ENCODE results near the gene UCHL3.

Gene UCHL3

DNA sequence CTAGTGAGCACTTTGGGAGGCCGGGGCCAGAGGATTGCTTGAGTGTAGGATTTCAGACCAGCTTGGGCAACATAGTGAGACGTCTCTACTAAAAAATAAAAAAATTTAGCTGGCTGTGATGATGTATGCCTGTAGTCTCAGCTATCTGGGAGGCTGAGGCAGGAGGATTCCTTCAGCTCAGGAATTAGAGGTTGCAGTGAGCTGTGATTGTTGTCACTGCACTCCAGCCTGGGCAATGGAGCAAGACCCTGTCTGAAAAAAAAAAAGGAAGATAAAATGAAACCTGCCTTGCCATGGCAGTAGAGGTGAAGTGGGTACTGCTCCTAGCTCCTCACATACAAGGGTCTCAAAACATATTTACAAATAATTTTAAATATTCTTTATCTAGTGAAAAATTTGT is 7.4 kb downstream of the UCHL3 start:
- Histone ChIP-seq H3K9ac (ENCODE audit: low read length) (no peak overlapping the region), H3K4me2 (ENCODE audit: low read length, poor library complexity, severe bottlenecking) (no peak overlapping the region), H3K4me3 (ENCODE audit: insufficient read depth in 1 of 2, low read depth in 1 of 2, low read length in 2 of 2) (no peak overlapping the region), H3K14ac (ENCODE audit: low read length in 2 of 2) (no peak overlapping the region), H3K27ac (ENCODE audit: low read length, poor library complexity, severe bottlenecking) (no peak overlapping the region), H3K36me3 (ENCODE audit: control insufficient read depth in 1 of 2, insufficient read depth in 2 of 2, low read depth in 1 of 2, low read length in 2 of 2) (peaks cover 7 to 36% of the 10 kb centered on the region in 2 experiments), H4K8ac (ENCODE audit: low read length) (no peak overlapping the region), H3K27me3 (ENCODE audit: control insufficient read depth in 1 of 2, insufficient read depth in 1 of 2, low read length in 2 of 2) (no peaks in the 10 kb centered on the region), H3K4ac (ENCODE audit: low read depth in 1 of 2, low read length in 2 of 2) (no peak overlapping the region), H2AK5ac (ENCODE audit: low read length, severe bottlenecking) (no peak overlapping the region), H3K4me1 (ENCODE audit: control insufficient read depth, insufficient read depth, low read depth, low read length) (no peaks in the 10 kb centered on the region), H2BK5ac (ENCODE audit: low read depth, low read length, poor library complexity, severe bottlenecking) (no peak overlapping the region), H3K23ac (ENCODE audit: low read length in 2 of 2) (no peak overlapping the region), H3K79me1 (replicated peaks; ENCODE audit: low read length, poor library complexity, severe bottlenecking) (peaks cover 14% of the 10 kb centered on the region), H4K91ac (ENCODE audit: low read length) (no peak overlapping the region), H3K9me3 (ENCODE audit: control insufficient read depth, low read length) (no peaks in the 10 kb centered on the region), H2BK120ac (ENCODE audit: low read depth, low read length) (no peak overlapping the region), H3K18ac (ENCODE audit: low read depth in 1 of 2, low read length in 2 of 2) (no peak overlapping the region), H2BK12ac (ENCODE audit: low read length in 2 of 2) (no peak overlapping the region), H2BK15ac (ENCODE audit: low read depth, poor library complexity, severe bottlenecking) (no peak overlapping the region), H2AFZ (ENCODE audit: low read depth, low read length) (no peak overlapping the region)
- no peak for DNase-seq
- 100% methylated on average over 2 of the region's 2 CpGs for WGBS

DNA sequence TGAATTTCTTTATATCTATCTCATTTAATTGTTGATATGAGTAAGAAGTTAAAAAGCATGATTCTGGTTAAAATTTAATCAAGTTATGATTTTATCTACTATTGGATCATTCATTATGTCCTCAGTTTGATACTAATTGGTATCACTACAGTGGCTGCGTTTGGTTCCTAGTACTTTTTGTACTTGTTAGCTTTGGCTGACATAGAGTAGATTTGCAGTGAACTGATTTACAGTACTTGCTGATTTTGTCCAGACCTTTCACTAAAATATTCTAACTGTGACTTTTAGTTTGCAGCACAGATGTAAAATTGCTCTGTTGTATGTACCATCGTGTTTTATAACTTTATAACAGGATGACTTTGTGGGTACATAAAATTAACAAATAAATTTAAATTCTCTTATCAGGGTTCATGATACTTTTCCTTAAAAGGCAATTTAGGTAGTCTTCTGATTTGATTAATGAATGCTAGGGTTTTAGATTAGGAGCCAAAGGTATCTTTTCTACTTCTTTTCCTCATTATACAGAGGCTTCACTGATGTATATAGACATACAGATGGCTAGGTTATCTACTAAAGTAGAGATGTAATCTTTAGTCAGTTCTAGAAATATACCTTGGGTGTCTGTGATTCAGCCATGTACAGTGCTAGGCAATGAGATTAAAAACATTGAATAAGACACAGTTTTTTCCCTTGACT is 8.7 kb downstream of the UCHL3 start:
- no peaks in the 10 kb centered on the region for H3K27me3 ChIP-seq (ENCODE audit: control insufficient read depth in 1 of 2, insufficient read depth in 1 of 2, low read length in 2 of 2)
- H4K8ac ChIP-seq (ENCODE audit: low read length) = no peak overlapping the region
- H3K36me3 ChIP-seq (ENCODE audit: control insufficient read depth in 1 of 2, insufficient read depth in 2 of 2, low read depth in 1 of 2, low read length in 2 of 2) = peaks cover 9 to 44% of the 10 kb centered on the region in 2 experiments
- no peaks in the 10 kb centered on the region for H3K4me1 ChIP-seq (ENCODE audit: control insufficient read depth, insufficient read depth, low read depth, low read length)
- H2BK12ac ChIP-seq (ENCODE audit: low read length in 2 of 2) = no peak overlapping the region
- no peak overlapping the region for H3K27ac ChIP-seq (ENCODE audit: low read length, poor library complexity, severe bottlenecking)
- no peak overlapping the region for H3K4me2 ChIP-seq (ENCODE audit: low read length, poor library complexity, severe bottlenecking)
- no peak overlapping the region for H2AFZ ChIP-seq (ENCODE audit: low read depth, low read length)
- no peak for DNase-seq
- no peaks in the 10 kb centered on the region for H3K9me3 ChIP-seq (ENCODE audit: control insufficient read depth, low read length)
- H3K4me3 ChIP-seq (ENCODE audit: insufficient read depth in 1 of 2, low read depth in 1 of 2, low read length in 2 of 2) = no peak overlapping the region
- no peak overlapping the region for H2BK15ac ChIP-seq (ENCODE audit: low read depth, poor library complexity, severe bottlenecking)
- H2BK5ac ChIP-seq (ENCODE audit: low read depth, low read length, poor library complexity, severe bottlenecking) = no peak overlapping the region
- no peak overlapping the region for H2AK5ac ChIP-seq (ENCODE audit: low read length, severe bottlenecking)
- no peak overlapping the region for H3K14ac ChIP-seq (ENCODE audit: low read length in 2 of 2)
- no peak overlapping the region for H2BK120ac ChIP-seq (ENCODE audit: low read depth, low read length)
- peaks cover 16% of the 10 kb centered on the region for H3K79me1 ChIP-seq (replicated peaks; ENCODE audit: low read length, poor library complexity, severe bottlenecking)
- H3K23ac ChIP-seq (ENCODE audit: low read length in 2 of 2) = no peak overlapping the region
- H3K4ac ChIP-seq (ENCODE audit: low read depth in 1 of 2, low read length in 2 of 2) = no peak overlapping the region
- H3K18ac ChIP-seq (ENCODE audit: low read depth in 1 of 2, low read length in 2 of 2) = no peak overlapping the region
- no peak overlapping the region for H4K91ac ChIP-seq (ENCODE audit: low read length)
- WGBS = 93% methylated on average over 1 of the region's 2 CpGs
- no peak overlapping the region for H3K9ac ChIP-seq (ENCODE audit: low read length)

DNA sequence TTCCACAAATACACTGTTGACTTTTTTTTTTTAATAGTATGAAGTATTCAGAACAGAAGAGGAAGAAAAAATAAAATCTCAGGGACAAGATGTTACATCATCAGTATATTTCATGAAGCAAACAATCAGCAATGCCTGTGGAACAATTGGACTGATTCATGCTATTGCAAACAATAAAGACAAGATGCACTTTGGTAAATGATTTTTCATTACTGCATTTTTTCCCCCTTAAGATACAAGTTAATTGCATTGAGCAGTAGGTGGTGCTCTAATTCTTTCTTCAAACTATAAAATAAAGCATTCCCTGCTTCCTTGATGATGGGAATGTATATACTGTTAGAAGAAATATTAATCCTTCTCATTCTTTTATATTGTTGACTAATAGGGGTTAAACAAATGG is 17.1 kb downstream of the UCHL3 start:
- H3K9me3 ChIP-seq (ENCODE audit: control insufficient read depth, low read length) = no peaks in the 10 kb centered on the region
- peak overlapping the region; percentile 15 for H3K9ac ChIP-seq (ENCODE audit: low read length)
- no peak overlapping the region for H3K14ac ChIP-seq (ENCODE audit: low read length in 2 of 2)
- no peak overlapping the region for H4K8ac ChIP-seq (ENCODE audit: low read length)
- no peak overlapping the region for H3K4ac ChIP-seq (ENCODE audit: low read depth in 1 of 2, low read length in 2 of 2)
- H3K23ac ChIP-seq (ENCODE audit: low read length in 2 of 2) = no peak overlapping the region
- peak; percentile 49 for DNase-seq
- peaks cover 7% of the 10 kb centered on the region for H3K79me1 ChIP-seq (replicated peaks; ENCODE audit: low read length, poor library complexity, severe bottlenecking)
- H4K91ac ChIP-seq (ENCODE audit: low read length) = no peak overlapping the region
- H3K18ac ChIP-seq (ENCODE audit: low read depth in 1 of 2, low read length in 2 of 2) = no peak overlapping the region
- H3K4me1 ChIP-seq (ENCODE audit: control insufficient read depth, insufficient read depth, low read depth, low read length) = no peaks in the 10 kb centered on the region
- no peak overlapping the region for H2BK12ac ChIP-seq (ENCODE audit: low read length in 2 of 2)
- no peak overlapping the region for H2AK5ac ChIP-seq (ENCODE audit: low read length, severe bottlenecking)
- no peak overlapping the region for H3K4me3 ChIP-seq (ENCODE audit: insufficient read depth in 1 of 2, low read depth in 1 of 2, low read length in 2 of 2)
- H3K4me2 ChIP-seq (ENCODE audit: low read length, poor library complexity, severe bottlenecking) = no peak overlapping the region
- H3K27ac ChIP-seq (ENCODE audit: low read length, poor library complexity, severe bottlenecking) = no peak overlapping the region
- H2BK5ac ChIP-seq (ENCODE audit: low read depth, low read length, poor library complexity, severe bottlenecking) = no peak overlapping the region
- no peak overlapping the region for H2BK120ac ChIP-seq (ENCODE audit: low read depth, low read length)
- H2BK15ac ChIP-seq (ENCODE audit: low read depth, poor library complexity, severe bottlenecking) = no peak overlapping the region
- no peak overlapping the region for H2AFZ ChIP-seq (ENCODE audit: low read depth, low read length)
- peaks cover 8 to 71% of the 10 kb centered on the region in 2 experiments for H3K36me3 ChIP-seq (ENCODE audit: control insufficient read depth in 1 of 2, insufficient read depth in 2 of 2, low read depth in 1 of 2, low read length in 2 of 2)
- no peaks in the 10 kb centered on the region for H3K27me3 ChIP-seq (ENCODE audit: control insufficient read depth in 1 of 2, insufficient read depth in 1 of 2, low read length in 2 of 2)

DNA sequence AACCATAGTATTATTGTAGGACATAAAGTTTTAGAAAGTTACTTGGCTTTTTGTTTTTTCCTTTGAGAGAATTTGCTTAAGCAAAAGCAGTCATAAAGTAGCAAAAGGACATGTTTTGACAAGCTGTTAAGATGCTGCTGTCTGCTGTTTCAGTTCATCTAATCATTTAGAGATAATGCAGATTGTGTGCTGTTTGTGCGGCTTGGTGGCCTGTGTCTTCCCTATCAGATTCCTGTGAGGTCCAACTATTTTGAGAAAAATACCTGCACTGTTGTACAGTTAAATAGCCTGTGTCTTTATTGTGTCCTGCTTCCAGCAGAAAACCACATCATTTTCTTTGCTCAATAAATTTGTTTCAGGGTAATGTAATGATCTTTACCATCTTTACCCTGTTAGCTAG is 20.0 kb downstream of the UCHL3 start:
- Histone ChIP-seq H3K4me1 (ENCODE audit: control insufficient read depth, insufficient read depth, low read depth, low read length) (no peaks in the 10 kb centered on the region), H3K4me2 (ENCODE audit: low read length, poor library complexity, severe bottlenecking) (no peak overlapping the region), H2BK15ac (ENCODE audit: low read depth, poor library complexity, severe bottlenecking) (no peak overlapping the region), H4K8ac (ENCODE audit: low read length) (no peak overlapping the region), H3K23ac (ENCODE audit: low read length in 2 of 2) (no peak overlapping the region), H3K9me3 (ENCODE audit: control insufficient read depth, low read length) (no peaks in the 10 kb centered on the region), H3K27ac (ENCODE audit: low read length, poor library complexity, severe bottlenecking) (no peak overlapping the region), H2AK5ac (ENCODE audit: low read length, severe bottlenecking) (no peak overlapping the region), H3K9ac (ENCODE audit: low read length) (peak overlapping the region; percentile 2), H3K4me3 (ENCODE audit: insufficient read depth in 1 of 2, low read depth in 1 of 2, low read length in 2 of 2) (no peak overlapping the region), H2AFZ (ENCODE audit: low read depth, low read length) (no peak overlapping the region), H3K27me3 (ENCODE audit: control insufficient read depth in 1 of 2, insufficient read depth in 1 of 2, low read length in 2 of 2) (no peaks in the 10 kb centered on the region), H4K91ac (ENCODE audit: low read length) (no peak overlapping the region), H3K36me3 (ENCODE audit: control insufficient read depth in 1 of 2, insufficient read depth in 2 of 2, low read depth in 1 of 2, low read length in 2 of 2) (peaks cover 14 to 75% of the 10 kb centered on the region in 2 experiments), H2BK12ac (ENCODE audit: low read length in 2 of 2) (no peak overlapping the region), H3K79me1 (replicated peaks; ENCODE audit: low read length, poor library complexity, severe bottlenecking) (peaks cover 8% of the 10 kb centered on the region), H2BK5ac (ENCODE audit: low read depth, low read length, poor library complexity, severe bottlenecking) (no peak overlapping the region), H2BK120ac (ENCODE audit: low read depth, low read length) (no peak overlapping the region), H3K18ac (ENCODE audit: low read depth in 1 of 2, low read length in 2 of 2) (no peak overlapping the region), H3K14ac (ENCODE audit: low read length in 2 of 2) (no peak overlapping the region), H3K4ac (ENCODE audit: low read depth in 1 of 2, low read length in 2 of 2) (no peak overlapping the region)
- DNase-seq = no peak
- 71% methylated on average over 1 of the region's 1 CpG for whole genome bisulfite sequencing
